GM23338 (cell line): ENCODE data around the gene SCN7A.

Source experiments
- EZH2phosphoT487 ChIP-seq: fragments of 200-600 bp; sonication (generic); IDR thresholded peaks from one replicate; pipeline ENCODE4 v1.8.1; 2018; ENCODE audit warnings: antibody characterized with exemption; ENCODE audit not compliant: unreplicated experiment
- POLR2AphosphoS5 ChIP-seq: IDR thresholded peaks from 2 replicates; pipeline ENCODE4 v1.6.1; 2016; ENCODE audit warnings: antibody characterized with exemption, low read depth
- TF ChIP-seq, protein P1 (sequence below), 2 experiments: fragments of 200-600 bp in 1 of 2; sonication (generic) in 1 of 2; conservative IDR thresholded peaks; 2 replicates each; pipeline versions ENCODE4 v1.5.1 to v1.6.1; 2016 to 2017; ENCODE audit warnings: antibody characterized with exemption in 2 of 2, low read depth in 2 of 2, mild to moderate bottlenecking in 2 of 2, moderate library complexity in 1 of 2

GRCh38 chr2:166382448-166382847, 111.6 kb downstream of the SCN7A start:
- TF ChIP-seq, protein P1, sequence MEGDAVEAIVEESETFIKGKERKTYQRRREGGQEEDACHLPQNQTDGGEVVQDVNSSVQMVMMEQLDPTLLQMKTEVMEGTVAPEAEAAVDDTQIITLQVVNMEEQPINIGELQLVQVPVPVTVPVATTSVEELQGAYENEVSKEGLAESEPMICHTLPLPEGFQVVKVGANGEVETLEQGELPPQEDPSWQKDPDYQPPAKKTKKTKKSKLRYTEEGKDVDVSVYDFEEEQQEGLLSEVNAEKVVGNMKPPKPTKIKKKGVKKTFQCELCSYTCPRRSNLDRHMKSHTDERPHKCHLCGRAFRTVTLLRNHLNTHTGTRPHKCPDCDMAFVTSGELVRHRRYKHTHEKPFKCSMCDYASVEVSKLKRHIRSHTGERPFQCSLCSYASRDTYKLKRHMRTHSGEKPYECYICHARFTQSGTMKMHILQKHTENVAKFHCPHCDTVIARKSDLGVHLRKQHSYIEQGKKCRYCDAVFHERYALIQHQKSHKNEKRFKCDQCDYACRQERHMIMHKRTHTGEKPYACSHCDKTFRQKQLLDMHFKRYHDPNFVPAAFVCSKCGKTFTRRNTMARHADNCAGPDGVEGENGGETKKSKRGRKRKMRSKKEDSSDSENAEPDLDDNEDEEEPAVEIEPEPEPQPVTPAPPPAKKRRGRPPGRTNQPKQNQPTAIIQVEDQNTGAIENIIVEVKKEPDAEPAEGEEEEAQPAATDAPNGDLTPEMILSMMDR (conservative IDR thresholded peaks at IDR 0.05; ENCODE audit: low read depth in 2 of 2) = no peak
- no peak for TF ChIP-seq POLR2AphosphoS5
- no peak for TF ChIP-seq EZH2phosphoT487
